Spleen (tissue), 11 donors: Measurements from ENCODE around the gene ADA. TPM values are rescaled to one million over a fixed set of nuclear protein-coding genes. Genes with fewer than 3 reads are reported as not detected.
A peak's percentile ranks its signal among the peaks of the same experiment; 100 is the strongest.

Experiments used
- DNase-seq: peaks from one replicate; pipeline ENCODE4 v3.0.0-alpha.2; 2020
- H3K27ac ChIP-seq, 8 donors: fragments of 200-600 bp; sonication (generic) in 7 of 8; 1 replicate in 4 of 8; 2 replicates in 4 of 8; pipeline versions ENCODE4 v1.5.0 to v1.8.0; 2016 to 2021; ENCODE audit warnings: inconsistent platforms in 4 of 8, mild to moderate bottlenecking in 4 of 8, moderate library complexity in 1 of 8
- H3K27me3 ChIP-seq, 7 donors: fragments of 200-600 bp; sonication (generic) in 6 of 7; replicated peaks in 1 of 7; 1 replicate in 4 of 7; 2 replicates in 3 of 7; pipeline versions ENCODE4 v1.5.0 to v1.8.0; 2016 to 2021; ENCODE audit warnings: inconsistent platforms in 3 of 7, mild to moderate bottlenecking in 1 of 7
- H3K36me3 ChIP-seq, 6 donors: fragments of 200-600 bp; sonication (generic) in 5 of 6; 1 replicate in 4 of 6; 2 replicates in 2 of 6; pipeline versions ENCODE4 v1.5.0 to v1.8.0; 2016 to 2021; ENCODE audit warnings: inconsistent platforms in 2 of 6
- H3K4me1 ChIP-seq, 6 donors: fragments of 200-600 bp; sonication (generic) in 5 of 6; 1 replicate in 3 of 6; 2 replicates in 3 of 6; pipeline versions ENCODE4 v1.5.0 to v1.8.0; 2016 to 2021; ENCODE audit warnings: inconsistent platforms in 3 of 6
- H3K4me3 ChIP-seq, 8 donors: fragments of 200-600 bp; sonication (generic) in 7 of 8; 1 replicate in 4 of 8; 2 replicates in 4 of 8; pipeline versions ENCODE4 v1.5.0 to v1.8.0; 2016 to 2021; ENCODE audit warnings: inconsistent platforms in 4 of 8, mild to moderate bottlenecking in 4 of 8, moderate library complexity in 2 of 8
- H3K9me3 ChIP-seq, 8 donors: fragments of 200-600 bp; sonication (generic) in 7 of 8; 1 replicate in 4 of 8; 2 replicates in 4 of 8; pipeline versions ENCODE4 v1.5.0 to v1.8.0; 2016 to 2021; ENCODE audit warnings: inconsistent platforms in 4 of 8
- POLR2A ChIP-seq, 3 donors: fragments of 450-650 bp; IDR thresholded peaks; one replicate each; pipeline ENCODE4 v1.5.1; 2017; ENCODE audit warnings: antibody characterized with exemption in 3 of 3, mild to moderate bottlenecking in 1 of 3
- POLR2AphosphoS5 ChIP-seq, 3 donors: sonication (generic); formaldehyde crosslinking; IDR thresholded peaks; one replicate each; pipeline ENCODE4 v1.5.1; 2017; ENCODE audit warnings: antibody characterized with exemption in 3 of 3
- WGBS, 5 donors: extraction: QIAGEN DNeasy Blood & Tissue Kit in 3 of 5; methylation state at CpG; one replicate each; pipeline versions ENCODE4 v1.1.5 to v1.1.7; 2013 to 2018; 5-methylcytosine and 5-hydroxymethylcytosine counted together
- intact Hi-C: fragments of 100-400 bp; cut with DNase I; formaldehyde crosslinking; loops from one replicate; pipeline ENCODE4 v1.15.0; 2023; ENCODE audit warnings: low total_unique reads
- polyA plus RNA-seq, 3 donors: library from polyadenylated mRNA; stranded (reverse); fragments of 200-250 nt; gene quantifications; one replicate each; pipeline ENCODE4 v1.2.1, GENCODE V29; 2013
- total RNA-seq, 7 donors: library from RNA; depleted of rRNA in 3 of 7; stranded (reverse); fragments of >200 nt in 3 of 7; fragmentation: NEBNext Ultra II Directional in 4 of 7; extraction: Animal tissue kit (Norgen Biotek cat#: 25700) in 4 of 7; gene quantifications; one replicate each; pipeline versions ENCODE4 v1.1.0 to v1.2.1, GENCODE V29; 2016 to 2021
- TF ChIP-seq, protein P1 (sequence below), 11 experiments: fragments of 200-600 bp in 7 of 11; fragments of 450-650 bp in 4 of 11; sonication (generic) in 4 of 11; IDR thresholded peaks in 8 of 11; conservative IDR thresholded peaks in 3 of 11; 1 replicate in 7 of 11; 2 replicates in 4 of 11; pipeline versions ENCODE4 v1.4.0 to v1.8.0; 2016 to 2021; ENCODE audit warnings: antibody characterized with exemption in 11 of 11, inconsistent platforms in 4 of 11, mild to moderate bottlenecking in 1 of 11
- donor health status: healthy with polysubstance abuse.
- donor health status: DM: no; HTN: no; CAD: no; lungs with moderate emphysema.
- donor health status: DM: no; HTN: no; CAD: no.
- donor health status: Bipolar disorder and iron deficiency.
- donor health status: healthy.
- donor health status: DM: no; HTN: no; CAD: no.
- donor health status: DM: yes; HTN: yes; CAD: no.

Gene ADA
- total and polyA plus RNA-seq, 10 donors = 14.8 to 30.4 (median 22.5) TPM

- intact Hi-C loops = no loop called here
- Histone ChIP-seq H3K36me3 (no peaks in the 10 kb centered on the region), H3K4me3 (peak overlapping the region in 1 of 8 donors; percentile 34), H3K4me1 (peaks cover 61 to 100% (median 97%) of the 10 kb centered on the region in 6 donors), H3K27ac (peak overlapping the region; percentile 55 to 90 (median 78)), H3K9me3 (no peaks in the 10 kb centered on the region), H3K27me3 (no peaks in the 10 kb centered on the region)
- DNase-seq = peak; percentile 80
- TF ChIP-seq POLR2AphosphoS5 (IDR thresholded peaks at IDR 0.05) (peak in 2 of 3 donors; percentile 25 to 37), POLR2A (IDR thresholded peaks at IDR 0.05) (no peak)
- 4 to 25% (median 13%) methylated on average over 4 of the region's 4 CpGs for WGBS, 5 donors
Measured at GRCh38 chr20:44646023-44646640, 5.4 kb downstream of the ADA start.

- H3K4me3 ChIP-seq = peak overlapping the region in 1 of 8 donors; percentile 21
- peaks cover 62 to 92% (median 88%) of the 10 kb centered on the region in 6 donors for H3K4me1 ChIP-seq
- peaks cover 0 to 6% (median 0%) of the 10 kb centered on the region in 6 donors for H3K36me3 ChIP-seq
- TF ChIP-seq POLR2A (IDR thresholded peaks at IDR 0.05) (no peak), POLR2AphosphoS5 (IDR thresholded peaks at IDR 0.05) (peak in 1 of 3 donors; percentile 36)
- H3K27me3 ChIP-seq = no peaks in the 10 kb centered on the region
- H3K27ac ChIP-seq = peak overlapping the region; percentile 41 to 90 (median 82)
- intact Hi-C loops = no loop called here
- 32 to 44% (median 39%) methylated on average over 7 of the region's 7 CpGs for WGBS, 5 donors
- DNase-seq = no peak
- H3K9me3 ChIP-seq = no peaks in the 10 kb centered on the region
Measured at GRCh38 chr20:44644667-44645131, 6.8 kb downstream of the ADA start.

DNA sequence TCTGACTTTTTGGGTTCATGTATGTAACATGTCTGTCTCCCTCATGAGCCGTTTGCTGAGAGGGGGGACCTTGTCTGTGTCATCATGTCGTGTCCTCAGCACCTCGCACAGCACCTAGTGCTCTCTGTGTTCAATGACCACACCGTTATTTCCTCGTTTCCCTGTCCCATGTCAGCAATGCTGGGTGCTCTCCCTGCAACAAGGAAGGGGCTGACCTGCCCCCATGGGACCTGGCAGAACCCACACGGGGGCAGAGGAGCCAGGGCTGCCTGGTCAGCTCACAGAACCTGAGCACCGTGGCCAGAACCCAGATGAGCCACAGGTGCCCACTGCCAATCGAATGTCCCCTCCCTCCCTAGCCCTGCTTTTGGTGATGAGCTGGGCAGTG is 7.3 kb downstream of the ADA start:
- TF ChIP-seq, protein P1, sequence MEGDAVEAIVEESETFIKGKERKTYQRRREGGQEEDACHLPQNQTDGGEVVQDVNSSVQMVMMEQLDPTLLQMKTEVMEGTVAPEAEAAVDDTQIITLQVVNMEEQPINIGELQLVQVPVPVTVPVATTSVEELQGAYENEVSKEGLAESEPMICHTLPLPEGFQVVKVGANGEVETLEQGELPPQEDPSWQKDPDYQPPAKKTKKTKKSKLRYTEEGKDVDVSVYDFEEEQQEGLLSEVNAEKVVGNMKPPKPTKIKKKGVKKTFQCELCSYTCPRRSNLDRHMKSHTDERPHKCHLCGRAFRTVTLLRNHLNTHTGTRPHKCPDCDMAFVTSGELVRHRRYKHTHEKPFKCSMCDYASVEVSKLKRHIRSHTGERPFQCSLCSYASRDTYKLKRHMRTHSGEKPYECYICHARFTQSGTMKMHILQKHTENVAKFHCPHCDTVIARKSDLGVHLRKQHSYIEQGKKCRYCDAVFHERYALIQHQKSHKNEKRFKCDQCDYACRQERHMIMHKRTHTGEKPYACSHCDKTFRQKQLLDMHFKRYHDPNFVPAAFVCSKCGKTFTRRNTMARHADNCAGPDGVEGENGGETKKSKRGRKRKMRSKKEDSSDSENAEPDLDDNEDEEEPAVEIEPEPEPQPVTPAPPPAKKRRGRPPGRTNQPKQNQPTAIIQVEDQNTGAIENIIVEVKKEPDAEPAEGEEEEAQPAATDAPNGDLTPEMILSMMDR (IDR thresholded peaks at IDR 0.05 in 8 of 11, conservative IDR thresholded peaks at IDR 0.05 in 3 of 11) = no peak
- TF ChIP-seq POLR2A (IDR thresholded peaks at IDR 0.05) = no peak
- TF ChIP-seq POLR2AphosphoS5 (IDR thresholded peaks at IDR 0.05) = no peak
- no peak for DNase-seq
- Histone ChIP-seq H3K27ac (peak overlapping the region; percentile 41 to 90 (median 82)), H3K4me1 (peaks cover 62 to 88% (median 85%) of the 10 kb centered on the region in 6 donors), H3K27me3 (no peaks in the 10 kb centered on the region), H3K9me3 (no peaks in the 10 kb centered on the region), H3K36me3 (peaks cover 0 to 7% (median 0%) of the 10 kb centered on the region in 6 donors), H3K4me3 (peak overlapping the region in 1 of 8 donors; percentile 21)
- intact Hi-C loops = no loop called here
- 42 to 84% (median 57%) methylated on average over 7 to 8 of the region's 8 CpGs for WGBS, 5 donors

DNA sequence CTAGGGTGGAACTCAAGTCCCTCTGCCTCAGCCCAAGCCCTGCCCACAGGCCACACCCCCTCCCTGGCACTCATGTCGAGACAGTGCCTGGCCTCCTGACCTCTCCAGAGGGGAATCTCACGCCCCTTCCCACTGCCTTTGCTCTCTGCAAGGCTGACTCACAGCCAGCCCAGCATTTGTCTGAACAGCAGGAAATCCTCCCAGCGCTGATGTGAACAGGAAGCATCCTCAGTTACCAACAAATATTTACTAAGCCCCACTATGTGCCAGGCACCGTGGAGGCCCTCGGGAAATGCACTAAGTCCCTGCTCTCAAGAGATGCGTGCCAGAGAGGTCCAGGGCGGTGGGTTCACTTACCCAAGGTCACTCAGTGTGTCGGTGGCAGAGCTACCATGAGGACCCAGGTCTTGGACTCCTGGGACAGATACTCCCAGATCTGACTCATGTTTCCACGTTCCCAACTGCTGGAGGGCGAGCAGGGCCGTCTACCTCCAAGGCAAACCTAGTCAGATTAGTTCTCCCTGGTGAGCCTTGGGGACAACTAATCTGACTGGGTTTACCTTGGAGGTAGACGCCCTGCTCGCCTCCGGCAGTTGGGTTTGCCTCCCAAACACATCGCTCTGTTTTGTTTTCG is 7.8 kb downstream of the ADA start:
- intact Hi-C loops = no loop called here
- Histone ChIP-seq H3K36me3 (peaks cover 0 to 7% (median 0%) of the 10 kb centered on the region in 6 donors), H3K9me3 (no peaks in the 10 kb centered on the region), H3K4me1 (peaks cover 62 to 83% (median 80%) of the 10 kb centered on the region in 6 donors), H3K27ac (peak overlapping the region; percentile 14 to 90 (median 82)), H3K27me3 (no peaks in the 10 kb centered on the region), H3K4me3 (no peak overlapping the region)
- 39 to 69% (median 48%) methylated on average over 12 to 16 of the region's 16 CpGs for WGBS, 5 donors
- TF ChIP-seq POLR2A (IDR thresholded peaks at IDR 0.05) (no peak), POLR2AphosphoS5 (IDR thresholded peaks at IDR 0.05) (peak; percentile 50 to 66 (median 50))
- DNase-seq = peak; percentile 84

GRCh38 chr20:44643154-44643519 is 8.4 kb downstream of the ADA start:
- peak overlapping the region; percentile 14 to 90 (median 82) for H3K27ac ChIP-seq
- peaks cover 0 to 7% (median 0%) of the 10 kb centered on the region in 6 donors for H3K36me3 ChIP-seq
- intact Hi-C loops = no loop called here
- TF ChIP-seq POLR2A (IDR thresholded peaks at IDR 0.05) (no peak), POLR2AphosphoS5 (IDR thresholded peaks at IDR 0.05) (no peak)
- TF ChIP-seq, protein P1 (IDR thresholded peaks at IDR 0.05 in 8 of 11, conservative IDR thresholded peaks at IDR 0.05 in 3 of 11) = no peak
- H3K9me3 ChIP-seq = no peaks in the 10 kb centered on the region
- WGBS, 5 donors = 46 to 82% (median 75%) methylated on average over 1 of the region's 1 CpG
- no peak for DNase-seq
- no peak overlapping the region for H3K4me3 ChIP-seq
- no peaks in the 10 kb centered on the region for H3K27me3 ChIP-seq
- H3K4me1 ChIP-seq = peaks cover 59 to 77% (median 74%) of the 10 kb centered on the region in 6 donors
